ENCODE results near the gene ATF4. TPM values are rescaled to one million over a fixed set of nuclear protein-coding genes. Genes with fewer than 3 reads are reported as not detected.
A peak's percentile ranks its signal among the peaks of the same experiment; 100 is the strongest.

The ATF4 gene
- total and polyA plus RNA-seq, 4 experiments from 2014 or later: 44.4 to 278 (median 187) TPM

DNA sequence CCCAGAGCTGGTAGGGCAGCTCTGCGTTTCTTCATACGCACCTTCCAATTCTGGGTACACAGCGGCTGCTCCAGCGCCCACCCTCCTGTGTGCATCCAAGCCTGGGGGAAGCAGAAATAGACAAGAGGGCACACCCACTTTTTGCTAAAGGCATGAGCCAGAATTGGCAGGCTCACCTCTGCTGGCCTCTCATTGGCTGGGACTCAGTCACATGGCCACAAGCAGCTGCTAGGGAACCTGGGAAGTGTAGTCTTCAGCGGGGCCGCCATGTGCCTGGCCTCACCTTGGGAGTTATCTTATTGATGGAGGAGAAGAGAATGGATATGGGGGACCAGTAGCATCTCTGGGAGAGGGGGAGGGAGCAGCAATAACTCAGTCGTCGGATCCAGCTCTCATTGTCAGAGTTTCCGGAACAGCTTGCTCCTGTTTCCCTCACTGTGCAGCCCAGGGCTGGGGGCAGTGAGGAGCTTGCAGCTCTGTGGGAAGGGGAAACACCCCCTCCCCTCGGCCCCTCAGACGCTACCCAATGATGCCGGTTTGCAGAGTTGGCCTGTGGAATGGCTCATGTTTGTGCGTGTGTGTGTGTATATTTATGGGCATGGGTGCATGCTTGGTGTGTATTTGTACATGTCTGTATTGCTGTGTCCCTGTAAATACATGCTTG is 30.1 kb upstream of the ATF4 start:
- Mint-ChIP-seq H3K27ac (peak overlapping the region in 6 of 7 donors; percentile 10 to 81 (median 44)), H3K4me1 (peaks cover 5 to 13% (median 9%) of the 10 kb centered on the region in 4 donors), H3K36me3 (no peaks in the 10 kb centered on the region), H3K4me3 (peak overlapping the region in 2 of 8 donors; percentile 17 to 71), H3K27me3 (no peaks in the 10 kb centered on the region), H3K9me3 (no peaks in the 10 kb centered on the region)
- DNase-seq: peak; percentile 66 to 83 (median 77)
- intact Hi-C loops (cut with micrococcal nuclease): loop anchor here (1.0 kb wide), 1 partner anchor 42 kb away; the partner anchor contains the start of gene RPS19BP1
- CTCF ChIA-PET (ENCODE audit: partially characterized antibody): interaction anchor here (0.6 to 11.6 kb wide), 10 partner anchors 10 to 534 kb away, joined by 3 to 345 read pairs (median 6); partner anchors contain the start of genes ATF4, MIEF1, RPS19BP1 and TAB1
- H3K9me3 ChIP-seq (ENCODE audit: control insufficient read depth in 1 of 2, low read length in 2 of 2): no peaks in the 10 kb centered on the region
- POLR2A ChIA-PET (ENCODE audit: partially characterized antibody): interaction anchor here (0.6 to 6.5 kb wide), 10 partner anchors 12 to 554 kb away, joined by 3 to 83 read pairs (median 8); partner anchors contain the start of genes ATF4, MIEF1, RPL3 and RPS19BP1
- no peak overlapping the region for H3K27ac ChIP-seq (ENCODE audit: low read depth, low read length)
- no peak overlapping the region for H3K4me3 ChIP-seq (ENCODE audit: low read length in 2 of 2)
- H3K4me1 ChIP-seq (ENCODE audit: insufficient read depth, low read length): peaks cover 6% of the 10 kb centered on the region
- no peaks in the 10 kb centered on the region for H3K27me3 ChIP-seq (ENCODE audit: insufficient read depth, low read length)
- H3K36me3 ChIP-seq (ENCODE audit: insufficient read depth, low read length): no peaks in the 10 kb centered on the region

DNA sequence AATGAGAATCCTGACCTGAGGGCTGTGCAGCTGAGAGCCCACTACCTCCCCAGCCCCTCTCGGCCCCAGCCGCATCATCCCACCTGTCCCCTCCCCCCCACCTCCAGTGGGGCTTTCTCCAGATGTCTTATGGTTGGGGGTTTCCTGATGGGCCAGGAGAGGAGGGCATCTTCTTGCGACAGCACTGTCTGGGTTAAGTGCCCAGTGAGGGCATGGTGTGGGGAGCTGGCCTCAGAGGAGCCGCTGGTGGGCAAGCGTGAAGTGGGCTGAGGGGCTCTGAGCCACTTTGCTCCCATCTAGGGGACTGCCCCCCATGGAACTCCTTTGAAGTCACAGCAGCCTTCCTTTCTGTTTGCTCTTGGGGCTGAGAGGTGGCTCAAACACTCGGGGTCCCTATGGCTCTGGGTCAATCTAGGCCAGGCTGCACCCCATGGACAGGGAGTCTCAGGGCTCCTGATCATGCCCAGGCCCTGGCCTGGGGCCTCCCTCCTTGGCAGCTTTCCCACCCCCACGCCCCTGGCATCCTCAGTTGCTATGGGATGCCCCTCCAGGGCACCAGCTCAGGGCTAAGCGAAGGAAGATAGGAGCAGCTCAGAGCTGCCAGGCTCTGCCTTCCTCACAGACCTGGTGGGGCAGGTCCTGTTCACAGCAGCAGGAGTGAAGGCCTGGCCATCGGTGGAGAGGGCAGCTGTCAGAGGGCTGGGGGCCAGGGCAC is 29.2 kb upstream of the ATF4 start:
- no peaks in the 10 kb centered on the region for H3K36me3 Mint-ChIP-seq
- no peak overlapping the region for H3K4me3 Mint-ChIP-seq
- DNase-seq: no peak
- H3K9me3 ChIP-seq (ENCODE audit: control insufficient read depth in 1 of 2, low read length in 2 of 2): no peaks in the 10 kb centered on the region
- no peaks in the 10 kb centered on the region for H3K27me3 ChIP-seq (ENCODE audit: insufficient read depth, low read length)
- peak overlapping the region in 3 of 7 donors; percentile 24 to 73 (median 68) for H3K27ac Mint-ChIP-seq
- ChIA-PET CTCF (ENCODE audit: partially characterized antibody) (interaction anchor here (1.2 to 11.6 kb wide), 8 partner anchors 10 to 533 kb away, joined by 5 to 345 read pairs (median 7); partner anchors contain the start of genes ATF4, MIEF1, RPS19BP1 and TAB1), POLR2A (ENCODE audit: partially characterized antibody) (interaction anchor here (0.6 to 6.5 kb wide), 5 partner anchors 11 to 171 kb away, joined by 4 to 83 read pairs (median 10); partner anchors contain the start of genes ATF4, MIEF1, RPL3 and RPS19BP1)
- no peaks in the 10 kb centered on the region for H3K9me3 Mint-ChIP-seq
- no peak overlapping the region for H3K27ac ChIP-seq (ENCODE audit: low read depth, low read length)
- no peak overlapping the region for H3K4me3 ChIP-seq (ENCODE audit: low read length in 2 of 2)
- no peaks in the 10 kb centered on the region for H3K36me3 ChIP-seq (ENCODE audit: insufficient read depth, low read length)
- intact Hi-C loops (cut with micrococcal nuclease): loop anchor here (1.0 kb wide), 1 partner anchor 41 kb away; the partner anchor contains the start of gene RPS19BP1
- peaks cover 5 to 14% (median 9%) of the 10 kb centered on the region in 4 donors for H3K4me1 Mint-ChIP-seq
- no peaks in the 10 kb centered on the region for H3K27me3 Mint-ChIP-seq
- peaks cover 6% of the 10 kb centered on the region for H3K4me1 ChIP-seq (ENCODE audit: insufficient read depth, low read length)

GRCh38 chr22:39491696-39492095 is 28.7 kb upstream of the ATF4 start:
- Histone ChIP-seq H3K9me3 (ENCODE audit: control insufficient read depth in 1 of 2, low read length in 2 of 2) (no peaks in the 10 kb centered on the region), H3K27me3 (ENCODE audit: insufficient read depth, low read length) (no peaks in the 10 kb centered on the region), H3K4me1 (ENCODE audit: insufficient read depth, low read length) (peaks cover 6% of the 10 kb centered on the region), H3K27ac (ENCODE audit: low read depth, low read length) (no peak overlapping the region), H3K4me3 (ENCODE audit: low read length in 2 of 2) (no peak overlapping the region), H3K36me3 (ENCODE audit: insufficient read depth, low read length) (no peaks in the 10 kb centered on the region)
- no peak overlapping the region for H3K4me3 Mint-ChIP-seq
- no peaks in the 10 kb centered on the region for H3K27me3 Mint-ChIP-seq
- H3K9me3 Mint-ChIP-seq: no peaks in the 10 kb centered on the region
- intact Hi-C loops (cut with micrococcal nuclease): no loop called here
- ChIA-PET POLR2A (ENCODE audit: partially characterized antibody) (interaction anchor here (0.9 to 6.5 kb wide), 3 partner anchors 10 to 38 kb away, joined by 4 to 83 read pairs (median 38); partner anchors contain the start of genes ATF4, MIEF1 and RPS19BP1), CTCF (ENCODE audit: partially characterized antibody) (interaction anchor here (2.8 to 11.6 kb wide), 3 partner anchors 25 to 533 kb away, joined by 10 to 345 read pairs (median 77); partner anchors contain the start of gene RPS19BP1)
- no peaks in the 10 kb centered on the region for H3K36me3 Mint-ChIP-seq
- peaks cover 8 to 20% (median 12%) of the 10 kb centered on the region in 4 donors for H3K4me1 Mint-ChIP-seq
- DNase-seq: no peak
- H3K27ac Mint-ChIP-seq: no peak overlapping the region

DNA sequence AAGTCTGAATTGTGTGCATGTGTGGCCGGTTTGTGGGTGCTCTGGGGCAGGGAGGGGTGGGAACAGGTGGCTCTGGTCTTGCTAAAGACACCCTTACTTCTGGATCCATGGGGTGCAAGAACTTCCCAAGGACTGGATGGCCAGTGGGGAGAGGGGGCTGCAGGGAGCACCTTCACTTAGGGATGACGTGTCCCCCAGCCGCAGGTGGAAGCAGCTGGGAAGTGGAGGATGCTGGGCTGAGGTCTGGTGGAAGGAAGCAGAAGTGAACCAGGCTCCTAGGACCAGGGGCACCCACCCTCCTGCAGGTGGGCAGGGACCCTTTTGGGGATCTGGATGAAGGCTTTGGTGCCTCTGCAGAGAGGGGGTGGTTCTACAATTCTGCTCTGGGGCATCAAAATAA is 28.2 kb upstream of the ATF4 start:
- CTCF ChIA-PET (ENCODE audit: partially characterized antibody): interaction anchor here (0.7 to 11.6 kb wide), 8 partner anchors 10 to 533 kb away, joined by 3 to 345 read pairs (median 14); partner anchors contain the start of genes MIEF1, RPS19BP1 and TAB1
- intact Hi-C loops (cut with micrococcal nuclease): no loop called here
- no peaks in the 10 kb centered on the region for H3K36me3 ChIP-seq (ENCODE audit: insufficient read depth, low read length)
- H3K9me3 ChIP-seq (ENCODE audit: control insufficient read depth in 1 of 2, low read length in 2 of 2): no peaks in the 10 kb centered on the region
- Mint-ChIP-seq H3K4me3 (no peak overlapping the region), H3K36me3 (no peaks in the 10 kb centered on the region), H3K9me3 (no peaks in the 10 kb centered on the region), H3K27me3 (no peaks in the 10 kb centered on the region), H3K27ac (no peak overlapping the region), H3K4me1 (peaks cover 8 to 20% (median 12%) of the 10 kb centered on the region in 4 donors)
- POLR2A ChIA-PET (ENCODE audit: partially characterized antibody): interaction anchor here (0.9 to 6.5 kb wide), 4 partner anchors 10 to 38 kb away, joined by 4 to 83 read pairs (median 24); partner anchors contain the start of genes ATF4, MIEF1 and RPS19BP1
- DNase-seq: no peak
- no peak overlapping the region for H3K27ac ChIP-seq (ENCODE audit: low read depth, low read length)
- no peaks in the 10 kb centered on the region for H3K27me3 ChIP-seq (ENCODE audit: insufficient read depth, low read length)
- H3K4me3 ChIP-seq (ENCODE audit: low read length in 2 of 2): no peak overlapping the region
- H3K4me1 ChIP-seq (ENCODE audit: insufficient read depth, low read length): peaks cover 6% of the 10 kb centered on the region

GRCh38 chr22:39493759-39494158 is 26.6 kb upstream of the ATF4 start:
- no peaks in the 10 kb centered on the region for H3K36me3 Mint-ChIP-seq
- no peaks in the 10 kb centered on the region for H3K27me3 Mint-ChIP-seq
- ChIA-PET POLR2A (ENCODE audit: partially characterized antibody) (interaction anchor here (1.0 to 6.5 kb wide), 7 partner anchors 9 to 174 kb away, joined by 3 to 83 read pairs (median 7); partner anchors contain the start of genes ATF4, MIEF1 and RPL3), CTCF (ENCODE audit: partially characterized antibody) (interaction anchor here (0.5 to 11.6 kb wide), 24 partner anchors 8 to 854 kb away, joined by 3 to 345 read pairs (median 4); partner anchors contain the start of genes ATF4, MIEF1, RPS19BP1 and TAB1)
- Histone ChIP-seq H3K9me3 (ENCODE audit: control insufficient read depth in 1 of 2, low read length in 2 of 2) (no peaks in the 10 kb centered on the region), H3K27ac (ENCODE audit: low read depth, low read length) (no peak overlapping the region), H3K4me1 (ENCODE audit: insufficient read depth, low read length) (peaks cover 6% of the 10 kb centered on the region), H3K36me3 (ENCODE audit: insufficient read depth, low read length) (no peaks in the 10 kb centered on the region), H3K27me3 (ENCODE audit: insufficient read depth, low read length) (no peaks in the 10 kb centered on the region), H3K4me3 (ENCODE audit: low read length in 2 of 2) (no peak overlapping the region)
- peaks cover 8 to 20% (median 13%) of the 10 kb centered on the region in 4 donors for H3K4me1 Mint-ChIP-seq
- DNase-seq: no peak
- peak overlapping the region in 4 of 7 donors; percentile 2 to 45 (median 35) for H3K27ac Mint-ChIP-seq
- H3K4me3 Mint-ChIP-seq: no peak overlapping the region
- H3K9me3 Mint-ChIP-seq: no peaks in the 10 kb centered on the region
- intact Hi-C loops (cut with micrococcal nuclease): loop anchor here (1.0 kb wide), 2 partner anchors 21 to 531 kb away; no protein-coding TSS in a partner anchor

- Histone ChIP-seq H3K36me3 (ENCODE audit: insufficient read depth, low read length) (no peaks in the 10 kb centered on the region), H3K4me1 (ENCODE audit: insufficient read depth, low read length) (peaks cover 6% of the 10 kb centered on the region)
- peak overlapping the region in 1 of 8 donors; percentile 17 for H3K4me3 Mint-ChIP-seq
Measured at GRCh38 chr22:39494471-39495120, 25.8 kb upstream of the ATF4 start.

More at GRCh38 chr22:39494471-39495120, 25.8 kb upstream of the ATF4 start:
- intact Hi-C loops (cut with micrococcal nuclease): loop anchor here (1.0 kb wide), 2 partner anchors 35 to 542 kb away; no protein-coding TSS in a partner anchor
- H3K4me1 Mint-ChIP-seq: peaks cover 8 to 20% (median 13%) of the 10 kb centered on the region in 4 donors
- H3K27ac Mint-ChIP-seq: peak overlapping the region in 2 of 7 donors; percentile 25 to 77
- no peak overlapping the region for H3K4me3 ChIP-seq (ENCODE audit: low read length in 2 of 2)
- ChIA-PET POLR2A (ENCODE audit: partially characterized antibody) (interaction anchor here (1.1 to 6.5 kb wide), 6 partner anchors 8 to 82 kb away, joined by 3 to 83 read pairs (median 8); partner anchors contain the start of genes ATF4 and MIEF1), CTCF (ENCODE audit: partially characterized antibody) (interaction anchor here (1.0 to 11.6 kb wide), 17 partner anchors 13 to 853 kb away, joined by 3 to 345 read pairs (median 5); partner anchors contain the start of genes ATF4, RPS19BP1 and TAB1)
- no peak for DNase-seq
- H3K9me3 ChIP-seq (ENCODE audit: control insufficient read depth in 1 of 2, low read length in 2 of 2): no peaks in the 10 kb centered on the region
- no peaks in the 10 kb centered on the region for H3K27me3 Mint-ChIP-seq
- no peaks in the 10 kb centered on the region for H3K9me3 Mint-ChIP-seq
- H3K27me3 ChIP-seq (ENCODE audit: insufficient read depth, low read length): no peaks in the 10 kb centered on the region
- no peak overlapping the region for H3K27ac ChIP-seq (ENCODE audit: low read depth, low read length)
- H3K36me3 Mint-ChIP-seq: no peaks in the 10 kb centered on the region

Measured in CD4-positive, alpha-beta memory T cell (primary cell).